ENCODE results near the gene TMEM243.

- TF ChIP-seq POLR2AphosphoS5 (IDR thresholded peaks at IDR 0.05) (no peak), CTCF (IDR thresholded peaks at IDR 0.05) (no peak)
These were observed 25.6 kb downstream of the TMEM243 start for GRCh38 chr7:87193912-87194311.

Measured in upper lobe of left lung (tissue), 4 donors.